ENCODE results near the gene DSTYK.
"Not testable (repeated sequence)": the region's sequence is repeated elsewhere in the genome, so short reads cannot be mapped to it uniquely, and the experiment has no call there.

Gene DSTYK

GRCh38 chr1:205169248-205169647, 42.3 kb downstream of the DSTYK start:
- no peak for DNase-seq

- DNase-seq, result no peak
Measured at GRCh38 chr1:205168291-205168690, 43.2 kb downstream of the DSTYK start.

- no peak for DNase-seq
Measured at GRCh38 chr1:205162301-205162700, 49.2 kb downstream of the DSTYK start.

- no peak for DNase-seq
Measured at GRCh38 chr1:205161076-205161475, 50.4 kb downstream of the DSTYK start.

- DNase-seq, result no peak
Measured at GRCh38 chr1:205158048-205158616, 53.4 kb downstream of the DSTYK start.

GRCh38 chr1:205155665-205156377, 55.7 kb downstream of the DSTYK start:
- not testable (repeated sequence) for DNase-seq

- no peak for DNase-seq
Measured at GRCh38 chr1:205152505-205152904, 59.0 kb downstream of the DSTYK start.

- no peak for DNase-seq
Measured at GRCh38 chr1:205150651-205151428, 60.7 kb downstream of the DSTYK start.

- no peak for DNase-seq
Measured at GRCh38 chr1:205147191-205147835, 64.2 kb downstream of the DSTYK start.

- no peak for DNase-seq
Measured at GRCh38 chr1:205144751-205145150, 66.8 kb downstream of the DSTYK start.

- no peak for DNase-seq
Measured at GRCh38 chr1:205144046-205144720, 67.3 kb downstream of the DSTYK start.

GRCh38 chr1:205142102-205142469, 69.4 kb downstream of the DSTYK start:
- no peak for DNase-seq

GRCh38 chr1:205141236-205142101, 70.0 kb downstream of the DSTYK start:
- peak; percentile 86 for DNase-seq

- no peak for DNase-seq
Measured at GRCh38 chr1:205140113-205140512, 71.4 kb downstream of the DSTYK start.

GRCh38 chr1:205137901-205138300, 73.6 kb downstream of the DSTYK start:
- DNase-seq, result no peak

GRCh38 chr1:205133287-205133686, 78.2 kb downstream of the DSTYK start:
- no peak for DNase-seq

GRCh38 chr1:205129447-205130029, 82.0 kb downstream of the DSTYK start:
- DNase-seq, result no peak

GRCh38 chr1:205128050-205128449, 83.5 kb downstream of the DSTYK start:
- DNase-seq, result no peak

- DNase-seq, result no peak
Measured at GRCh38 chr1:205127646-205128045, 83.9 kb downstream of the DSTYK start.

GRCh38 chr1:205124726-205125125, 86.8 kb downstream of the DSTYK start:
- no peak for DNase-seq

- DNase-seq, result no peak
Measured at GRCh38 chr1:205122489-205122882, 89.0 kb downstream of the DSTYK start.

All from activated effector memory CD4-positive, alpha-beta T cell treated with anti-CD3 and anti-CD28 coated beads, Interleukin-2, amount 50 U/mL, for 16 hours (primary cell).